ENCODE measurements around the gene PGAP6.

PGAP6 gene

DNA sequence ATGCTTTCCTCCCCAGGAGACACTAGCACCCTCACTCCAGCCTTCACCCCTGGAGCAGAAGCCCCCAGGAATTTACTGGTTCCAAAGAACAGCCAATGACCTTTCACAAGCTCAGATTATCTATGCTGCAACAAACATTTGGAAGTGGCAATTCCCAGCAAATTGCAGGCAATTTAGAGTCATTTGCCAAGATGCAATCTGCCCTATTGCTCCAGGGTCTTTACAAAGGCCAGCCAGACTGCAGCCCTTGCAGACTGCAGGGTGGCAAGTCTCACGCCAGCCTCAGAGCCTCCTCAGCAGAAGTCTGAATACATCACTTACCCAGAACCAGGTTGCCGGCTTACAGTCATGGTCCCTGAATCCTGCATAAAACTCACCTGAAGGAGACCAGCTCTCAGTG lies 51.0 kb downstream of the PGAP6 start:
- no peak for DNase-seq (ENCODE audit: low read depth in 2 of 2)

GRCh38 chr16:325375-326145 lies 56.2 kb downstream of the PGAP6 start:
- DNase-seq (ENCODE audit: low read depth in 2 of 2), result no peak

DNA sequence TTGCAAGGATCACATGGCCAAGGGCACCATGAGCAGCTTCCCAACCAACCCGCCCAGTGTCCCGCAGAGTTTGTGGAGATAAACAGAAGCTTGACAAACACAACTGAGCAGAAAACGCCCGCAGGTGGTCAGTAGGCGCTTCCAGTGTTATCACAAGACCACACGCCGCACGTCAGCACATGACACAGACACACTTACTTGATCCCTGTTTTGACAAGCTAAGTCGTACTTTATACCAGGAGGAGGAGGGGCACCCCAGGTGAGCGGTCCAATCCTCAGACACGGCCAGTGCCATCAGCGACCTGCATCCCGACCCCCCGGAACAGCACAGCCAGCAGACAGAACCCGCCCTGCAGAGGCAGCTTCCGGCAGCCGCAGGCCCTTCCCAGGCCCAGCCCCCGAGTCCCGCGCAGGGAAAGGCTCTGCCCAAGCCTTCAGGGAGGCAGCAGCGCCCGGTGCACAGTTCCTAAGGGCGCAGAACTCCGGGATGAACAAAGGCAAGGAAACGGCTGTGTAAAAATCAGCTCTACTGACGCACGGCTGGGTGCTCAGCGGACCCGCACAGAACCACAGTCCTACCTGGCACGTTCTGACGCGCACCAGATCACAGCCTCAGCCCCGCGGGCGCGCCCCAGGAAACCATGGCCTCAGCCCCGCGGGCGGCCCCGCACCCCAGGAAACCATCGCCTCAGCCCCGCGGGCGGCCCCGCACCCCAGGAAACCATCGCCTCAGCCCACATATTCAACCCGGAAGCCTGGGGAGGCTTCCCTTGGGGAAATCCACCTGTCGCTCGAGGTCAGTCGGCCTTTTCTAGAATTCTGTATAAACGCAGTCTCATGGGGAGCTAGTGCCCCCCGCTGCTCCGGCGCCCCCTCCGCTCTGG lies 57.1 kb downstream of the PGAP6 start:
- peak; percentile 23 to 25 for DNase-seq (ENCODE audit: low read depth in 2 of 2)

DNA sequence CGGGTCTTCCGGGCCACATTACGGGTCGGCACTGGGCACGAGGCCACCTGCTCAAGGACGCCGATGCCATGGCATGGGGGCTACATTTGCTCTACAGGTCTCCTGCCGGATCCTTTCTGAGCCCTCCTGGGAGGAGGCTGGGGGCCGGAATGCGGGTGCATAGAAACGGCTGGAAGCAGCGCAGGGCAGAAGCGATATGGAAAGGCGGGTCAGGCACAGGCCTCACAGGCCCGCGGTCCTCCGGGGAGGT lies 57.7 kb downstream of the PGAP6 start:
- no peak for DNase-seq (ENCODE audit: low read depth in 2 of 2)

DNA sequence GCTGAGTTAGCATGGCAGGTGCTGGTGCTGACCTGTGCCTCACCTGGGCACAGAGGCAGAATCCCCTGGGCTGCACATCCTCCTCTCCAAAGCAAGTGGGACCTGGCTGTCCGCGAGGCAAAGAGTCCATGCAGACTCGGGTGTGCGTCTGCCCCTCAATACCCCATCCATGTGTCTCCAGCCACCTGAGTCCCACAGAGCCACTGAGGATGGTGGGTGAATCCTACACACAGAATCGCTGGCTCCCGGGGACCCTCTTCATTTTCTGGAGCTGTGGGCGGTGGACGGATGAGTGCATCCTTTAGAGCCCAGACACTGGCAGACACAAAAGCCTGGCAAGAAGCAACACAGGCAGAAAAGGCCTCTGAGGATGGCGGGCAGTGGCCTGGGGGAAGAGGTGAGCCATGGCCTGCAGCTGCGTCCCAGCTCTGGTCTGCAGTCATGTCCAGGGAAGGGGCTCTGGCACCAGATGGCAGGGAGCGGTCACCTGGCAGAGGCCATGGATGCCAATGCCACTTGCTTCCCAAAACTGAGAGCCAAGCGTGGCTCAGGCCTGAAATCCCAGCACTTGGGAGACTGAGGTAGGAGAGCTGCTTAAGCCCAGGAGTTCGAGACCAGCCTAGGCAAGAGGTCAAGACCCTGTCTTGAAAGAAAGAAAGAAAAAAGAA lies 59.2 kb downstream of the PGAP6 start:
- no peak for DNase-seq (ENCODE audit: low read depth in 2 of 2)

DNA sequence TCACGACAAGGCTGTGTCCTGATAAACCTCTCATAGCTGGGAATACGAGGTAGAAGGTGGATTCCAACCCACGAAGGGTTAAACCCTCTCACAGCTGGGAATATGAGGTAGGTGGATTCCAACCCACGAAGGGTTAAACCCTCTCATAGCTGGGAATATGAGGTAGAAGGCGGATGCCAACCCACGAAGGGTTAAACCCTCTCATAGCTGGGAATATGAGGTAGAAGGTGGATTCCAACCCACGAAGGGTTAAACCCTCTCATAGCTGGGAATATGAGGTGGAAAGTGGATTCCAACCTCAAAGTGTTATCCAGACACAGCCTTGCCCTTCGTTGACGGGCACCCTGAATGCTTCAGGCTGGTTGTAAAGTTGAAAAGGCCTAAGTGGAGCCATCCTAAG lies 60.2 kb downstream of the PGAP6 start:
- DNase-seq (ENCODE audit: low read depth in 2 of 2), result no peak

All from activated CD4-positive, alpha-beta T cell treated with anti-CD3 and anti-CD28 coated beads for 24 hours (primary cell).